Brain microvascular endothelial cell (primary cell): ENCODE results near the gene CDH23.

Experiments used
- DNase-seq: peaks from one replicate; pipeline ENCODE4 v3.0.0-alpha.2; 2020
- H3K27ac ChIP-seq: fragments of 250-450 bp; sonication (Bioruptor Pico); 2 replicates; pipeline ENCODE4 v1.5.1; 2020; ENCODE audit warnings: mild to moderate bottlenecking, moderate library complexity
- H3K27me3 ChIP-seq: fragments of 250-450 bp; sonication (Bioruptor Pico); replicated peaks from 2 replicates; pipeline ENCODE4 v1.5.1; 2020; ENCODE audit warnings: mild to moderate bottlenecking
- H3K36me3 ChIP-seq: fragments of 250-450 bp; sonication (Bioruptor Pico); replicated peaks from 2 replicates; pipeline ENCODE4 v1.5.1; 2020; ENCODE audit warnings: mild to moderate bottlenecking
- H3K4me3 ChIP-seq: 2 replicates; pipeline ENCODE4 v1.5.1; 2011; ENCODE audit warnings: low read depth, mild to moderate bottlenecking, control low read depth, low read length, moderate library complexity
- in situ Hi-C: cut with HindIII; loops from 2 replicates; pipeline ENCODE4 v1.10.0; 2017; ENCODE audit warnings: low sequenced_read_pairs, low pct_ligation_motif_present
- TF ChIP-seq, protein P1 (sequence below): IDR thresholded peaks from 2 replicates; pipeline ENCODE4 v1.5.1; 2011; ENCODE audit warnings: low read depth, mild to moderate bottlenecking, moderate library complexity, low read length, control low read depth, inconsistent platforms; ENCODE audit errors: missing control alignments

CDH23 gene

DNA sequence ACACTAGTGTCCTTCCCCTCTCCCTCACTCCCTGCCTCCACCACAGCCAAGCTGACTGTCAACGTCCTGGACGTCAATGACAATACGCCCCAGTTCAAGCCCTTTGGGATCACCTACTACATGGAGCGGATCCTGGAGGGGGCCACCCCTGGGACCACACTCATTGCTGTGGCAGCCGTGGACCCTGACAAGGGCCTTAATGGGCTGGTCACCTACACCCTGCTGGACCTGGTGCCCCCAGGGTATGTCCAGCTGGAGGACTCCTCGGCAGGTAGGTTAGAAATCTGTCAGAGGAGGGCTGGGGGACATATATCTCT lies 401.5 kb downstream of the CDH23 start:
- H3K36me3 ChIP-seq = no peaks in the 10 kb centered on the region
- no peak overlapping the region for H3K27ac ChIP-seq
- no peak for DNase-seq
- TF ChIP-seq, protein P1, sequence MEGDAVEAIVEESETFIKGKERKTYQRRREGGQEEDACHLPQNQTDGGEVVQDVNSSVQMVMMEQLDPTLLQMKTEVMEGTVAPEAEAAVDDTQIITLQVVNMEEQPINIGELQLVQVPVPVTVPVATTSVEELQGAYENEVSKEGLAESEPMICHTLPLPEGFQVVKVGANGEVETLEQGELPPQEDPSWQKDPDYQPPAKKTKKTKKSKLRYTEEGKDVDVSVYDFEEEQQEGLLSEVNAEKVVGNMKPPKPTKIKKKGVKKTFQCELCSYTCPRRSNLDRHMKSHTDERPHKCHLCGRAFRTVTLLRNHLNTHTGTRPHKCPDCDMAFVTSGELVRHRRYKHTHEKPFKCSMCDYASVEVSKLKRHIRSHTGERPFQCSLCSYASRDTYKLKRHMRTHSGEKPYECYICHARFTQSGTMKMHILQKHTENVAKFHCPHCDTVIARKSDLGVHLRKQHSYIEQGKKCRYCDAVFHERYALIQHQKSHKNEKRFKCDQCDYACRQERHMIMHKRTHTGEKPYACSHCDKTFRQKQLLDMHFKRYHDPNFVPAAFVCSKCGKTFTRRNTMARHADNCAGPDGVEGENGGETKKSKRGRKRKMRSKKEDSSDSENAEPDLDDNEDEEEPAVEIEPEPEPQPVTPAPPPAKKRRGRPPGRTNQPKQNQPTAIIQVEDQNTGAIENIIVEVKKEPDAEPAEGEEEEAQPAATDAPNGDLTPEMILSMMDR = no peak
- no peak overlapping the region for H3K4me3 ChIP-seq
- in situ Hi-C loops = no loop called here
- H3K27me3 ChIP-seq = no peaks in the 10 kb centered on the region

DNA sequence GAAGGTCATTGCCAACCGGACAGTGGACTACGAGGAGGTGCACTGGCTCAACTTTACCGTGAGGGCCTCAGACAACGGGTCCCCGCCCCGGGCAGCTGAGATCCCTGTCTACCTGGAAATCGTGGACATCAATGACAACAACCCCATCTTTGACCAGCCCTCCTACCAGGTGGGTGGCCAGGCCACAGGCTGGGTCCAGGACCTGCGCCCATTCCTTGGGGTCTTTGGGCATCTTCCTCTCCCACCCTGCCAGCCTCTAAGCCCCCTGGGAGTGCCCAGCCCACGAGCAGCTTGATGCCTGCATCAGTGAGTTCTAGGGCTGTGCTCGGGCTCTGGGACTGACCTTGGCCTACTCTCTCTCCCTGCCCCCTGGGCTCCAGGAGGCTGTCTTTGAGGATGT lies 402.4 kb downstream of the CDH23 start:
- DNase-seq = no peak
- Histone ChIP-seq H3K27me3 (no peaks in the 10 kb centered on the region), H3K36me3 (no peaks in the 10 kb centered on the region), H3K27ac (no peak overlapping the region), H3K4me3 (no peak overlapping the region)
- TF ChIP-seq, protein P1 = no peak
- in situ Hi-C loops = no loop called here

DNA sequence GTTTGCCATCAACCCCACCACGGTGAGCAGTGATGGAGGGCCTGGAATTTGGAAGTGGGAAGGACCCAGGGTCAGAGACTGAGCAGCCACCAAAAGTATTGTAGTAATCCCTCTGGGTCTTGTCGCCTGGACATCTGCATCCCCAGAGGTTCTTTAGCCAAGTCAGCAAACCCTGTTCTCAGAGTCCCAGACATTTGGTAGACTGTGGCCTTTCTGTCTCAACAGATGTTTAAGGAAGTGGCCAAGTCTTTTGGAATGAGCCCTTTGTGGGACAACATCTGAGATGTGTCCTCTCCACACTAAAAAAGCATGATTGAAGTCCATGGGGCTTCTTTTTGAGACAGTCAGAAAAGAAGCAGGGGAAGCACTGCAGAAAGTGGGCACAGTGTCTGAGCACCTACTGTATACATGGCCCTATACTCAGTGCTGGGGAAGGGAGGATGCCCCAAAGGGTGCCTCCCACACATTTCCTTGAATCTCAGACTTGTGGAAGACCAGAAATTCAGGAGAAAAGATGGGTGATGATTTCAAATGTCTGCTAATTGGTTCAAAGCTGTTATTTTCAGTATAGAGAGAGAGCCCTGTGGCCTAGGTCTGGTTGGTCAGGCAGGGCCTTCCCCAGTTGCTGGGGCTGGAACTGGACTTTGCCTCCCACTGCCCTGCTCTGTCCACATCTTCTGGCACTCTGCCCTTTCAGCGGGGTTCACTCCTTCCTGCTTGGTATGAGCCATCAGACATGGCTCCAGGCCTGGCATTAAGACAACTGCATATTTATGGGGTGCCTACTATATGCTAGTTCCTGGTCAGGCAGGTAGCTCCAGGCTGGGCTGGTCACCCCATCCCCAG lies 403.1 kb downstream of the CDH23 start:
- in situ Hi-C loops = no loop called here

DNA sequence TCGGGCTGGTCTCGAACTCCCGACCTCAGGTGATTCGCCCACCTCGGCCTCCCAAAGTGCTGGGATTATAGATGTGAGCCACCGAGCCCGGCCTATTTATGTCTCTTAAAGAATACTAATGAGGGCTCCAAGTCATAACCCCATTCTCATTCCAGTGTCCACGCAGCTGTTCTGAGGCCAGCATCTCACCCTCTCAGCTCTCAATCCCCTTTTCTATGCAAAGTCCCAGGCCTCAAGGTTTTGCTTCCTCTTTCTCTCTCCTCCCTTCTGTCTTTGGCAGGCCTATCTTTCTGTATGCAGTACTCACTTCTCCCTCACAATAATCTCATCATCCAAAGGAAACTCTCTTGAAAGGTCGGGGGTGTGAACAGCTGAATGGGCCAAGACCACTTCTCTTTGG lies 404.6 kb downstream of the CDH23 start:
- in situ Hi-C loops = no loop called here
- DNase-seq = no peak
- no peak overlapping the region for H3K27ac ChIP-seq

More for the DNA sequence above, 403.1 kb downstream of the CDH23 start:
- no peak for DNase-seq
- Histone ChIP-seq H3K27ac (no peak overlapping the region), H3K36me3 (no peaks in the 10 kb centered on the region), H3K27me3 (peaks cover 2% of the 10 kb centered on the region), H3K4me3 (no peak overlapping the region)
- TF ChIP-seq, protein P1 = no peak

GRCh38 chr10:71802235-71802634 lies 405.5 kb downstream of the CDH23 start:
- Histone ChIP-seq H3K27ac (no peak overlapping the region), H3K36me3 (no peaks in the 10 kb centered on the region), H3K27me3 (peaks cover 6% of the 10 kb centered on the region), H3K4me3 (no peak overlapping the region)
- DNase-seq = no peak
- TF ChIP-seq, protein P1 = no peak
- in situ Hi-C loops = no loop called here

More for the DNA sequence above, 404.6 kb downstream of the CDH23 start:
- Histone ChIP-seq H3K27me3 (peaks cover 6% of the 10 kb centered on the region), H3K4me3 (no peak overlapping the region), H3K36me3 (no peaks in the 10 kb centered on the region)
- TF ChIP-seq, protein P1 = no peak
